HAP-1 (cell line): ENCODE results near the gene SRD5A2.
"Not testable (repeated sequence)": the region's sequence is repeated elsewhere in the genome, so short reads cannot be mapped to it uniquely, and the experiment has no call there.

Source experiments
- DNase-seq, 2 experiments: peaks; one replicate each; pipeline ENCODE4 v3.0.0-alpha.2; 2016 to 2020; ENCODE audit warnings: low spot score in 2 of 2
- H3K27me3 ChIP-seq: fragments of 250-450 bp; sonication (Bioruptor Pico); 2 replicates; pipeline ENCODE4 v1.5.1; 2020; ENCODE audit warnings: low read depth, mild to moderate bottlenecking, moderate library complexity
- H3K36me3 ChIP-seq: fragments of 250-450 bp; sonication (Bioruptor Pico); replicated peaks from 2 replicates; pipeline ENCODE4 v1.5.1; 2020; ENCODE audit warnings: mild to moderate bottlenecking
- H3K4me1 ChIP-seq: fragments of 250-450 bp; sonication (Bioruptor Pico); 2 replicates; pipeline ENCODE4 v1.5.1; 2020; ENCODE audit warnings: mild to moderate bottlenecking
- H3K4me3 ChIP-seq: fragments of 250-450 bp; sonication (Bioruptor Pico); 2 replicates; pipeline ENCODE4 v1.5.1; 2020; ENCODE audit warnings: mild to moderate bottlenecking, moderate library complexity
- H3K9me3 ChIP-seq: fragments of 250-450 bp; sonication (Bioruptor Pico); 2 replicates; pipeline ENCODE4 v1.5.1; 2020; ENCODE audit warnings: mild to moderate bottlenecking, moderate library complexity
- in situ Hi-C: fragments of 300-500 bp; cut with MboI; formaldehyde crosslinking; loops from 3 replicates; pipeline ENCODE4 v1.14.3; 2020; ENCODE audit warnings: low sequenced_read_pairs, inconsistent platforms, mixed read lengths

SRD5A2 gene

GRCh38 chr2:31524592-31524991, 56.1 kb downstream of the SRD5A2 start:
- in situ Hi-C loops = no loop called here
- Histone ChIP-seq H3K4me1 (no peaks in the 10 kb centered on the region), H3K36me3 (no peaks in the 10 kb centered on the region), H3K9me3 (no peaks in the 10 kb centered on the region), H3K4me3 (no peak overlapping the region), H3K27me3 (peaks cover 12% of the 10 kb centered on the region)
- DNase-seq = no peak

- Histone ChIP-seq H3K27me3 (peaks cover 12% of the 10 kb centered on the region), H3K36me3 (no peaks in the 10 kb centered on the region), H3K4me3 (no peak overlapping the region), H3K4me1 (no peaks in the 10 kb centered on the region), H3K9me3 (no peaks in the 10 kb centered on the region)
- in situ Hi-C loops = no loop called here
- DNase-seq = peak; percentile 32 to 75
Measured at GRCh38 chr2:31523871-31524492, 56.8 kb downstream of the SRD5A2 start.

DNA sequence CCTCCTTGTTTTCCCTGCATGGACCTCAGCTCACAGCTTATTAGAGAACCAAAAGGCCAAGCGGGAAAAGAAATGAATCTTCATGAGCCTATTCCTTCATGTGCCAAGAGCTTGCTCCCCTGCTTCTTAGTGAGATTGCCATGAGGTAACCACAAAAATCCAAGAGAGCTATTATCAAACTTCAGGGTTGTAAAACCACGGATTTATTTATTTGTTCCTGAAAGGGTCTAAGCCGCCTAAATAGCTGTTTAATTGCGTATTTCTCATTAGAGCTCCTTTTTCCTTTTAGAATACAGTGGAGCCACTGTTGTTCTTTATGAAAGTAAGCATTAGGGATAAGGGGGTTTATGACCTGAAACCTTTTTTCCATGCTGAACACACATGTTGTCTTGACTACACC, 58.0 kb downstream of the SRD5A2 start:
- in situ Hi-C loops = no loop called here
- no peaks in the 10 kb centered on the region for H3K4me1 ChIP-seq
- H3K9me3 ChIP-seq = no peaks in the 10 kb centered on the region
- H3K4me3 ChIP-seq = no peak overlapping the region
- H3K27me3 ChIP-seq = peaks cover 12% of the 10 kb centered on the region
- no peak for DNase-seq
- no peaks in the 10 kb centered on the region for H3K36me3 ChIP-seq

DNA sequence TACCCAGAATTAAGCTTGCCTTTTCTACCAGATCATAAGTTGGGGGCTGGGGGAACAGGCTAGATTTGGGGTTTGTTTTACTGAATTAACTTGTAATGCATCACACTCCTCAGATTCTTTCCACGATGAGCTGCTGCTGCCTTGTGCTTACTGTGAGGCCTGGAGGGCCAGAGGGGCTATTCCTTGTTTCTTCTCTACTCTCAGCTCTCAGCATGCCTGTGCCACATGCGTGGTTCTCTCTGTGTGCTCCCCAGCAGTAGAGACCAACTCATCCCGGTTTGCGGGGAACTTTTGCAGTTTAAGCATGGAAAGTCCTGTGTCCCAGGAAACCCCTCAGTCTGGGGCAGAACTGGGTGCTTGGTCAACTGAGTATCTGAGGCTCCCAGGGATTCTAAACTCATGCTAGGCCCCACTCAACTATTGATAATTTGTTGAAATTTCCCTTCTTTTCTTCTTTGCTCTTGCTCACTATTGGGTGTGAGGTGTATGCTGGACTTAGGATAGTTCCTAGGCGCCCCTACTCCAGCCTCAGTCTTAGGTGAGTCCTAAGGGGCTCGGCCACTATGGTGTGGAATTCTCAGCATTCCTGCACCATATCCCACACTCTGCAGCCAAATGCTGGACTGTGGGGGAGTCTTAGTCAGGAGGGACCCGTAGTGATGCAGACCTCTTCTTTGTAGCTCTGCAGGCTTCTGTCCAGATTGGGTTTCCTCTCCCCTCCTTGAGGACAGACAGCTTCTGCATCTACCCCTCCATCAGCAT, 63.1 kb downstream of the SRD5A2 start:
- no peaks in the 10 kb centered on the region for H3K4me1 ChIP-seq
- in situ Hi-C loops = no loop called here
- no peak for DNase-seq
- H3K27me3 ChIP-seq = peaks cover 2% of the 10 kb centered on the region; the same call in 1 of the 2 replicates
- H3K36me3 ChIP-seq = no peaks in the 10 kb centered on the region
- no peaks in the 10 kb centered on the region for H3K9me3 ChIP-seq
- H3K4me3 ChIP-seq = no peak overlapping the region

DNA sequence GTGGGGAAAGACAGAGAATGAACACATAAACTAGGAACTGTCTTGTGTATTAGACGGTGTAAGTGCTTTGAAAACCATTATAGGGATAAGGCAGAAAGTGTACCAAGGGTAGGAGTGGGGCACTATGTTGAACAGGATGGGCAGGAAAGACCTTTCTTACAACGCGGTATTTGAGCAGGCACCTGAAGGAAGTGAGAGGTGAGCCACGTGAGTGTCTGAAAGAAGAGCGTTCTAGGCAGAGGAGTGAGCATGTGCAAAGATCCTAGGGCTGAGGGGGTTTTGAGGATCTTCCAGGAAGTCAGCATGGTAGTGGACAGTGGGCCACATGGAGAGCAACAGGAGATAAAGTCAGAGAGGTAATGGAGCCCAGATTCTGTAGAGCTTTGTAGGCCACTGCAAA, 65.2 kb downstream of the SRD5A2 start:
- Histone ChIP-seq H3K36me3 (no peaks in the 10 kb centered on the region), H3K9me3 (no peaks in the 10 kb centered on the region), H3K4me3 (no peak overlapping the region), H3K4me1 (no peaks in the 10 kb centered on the region), H3K27me3 (no peaks in the 10 kb centered on the region)
- in situ Hi-C loops = no loop called here
- DNase-seq = no peak

DNA sequence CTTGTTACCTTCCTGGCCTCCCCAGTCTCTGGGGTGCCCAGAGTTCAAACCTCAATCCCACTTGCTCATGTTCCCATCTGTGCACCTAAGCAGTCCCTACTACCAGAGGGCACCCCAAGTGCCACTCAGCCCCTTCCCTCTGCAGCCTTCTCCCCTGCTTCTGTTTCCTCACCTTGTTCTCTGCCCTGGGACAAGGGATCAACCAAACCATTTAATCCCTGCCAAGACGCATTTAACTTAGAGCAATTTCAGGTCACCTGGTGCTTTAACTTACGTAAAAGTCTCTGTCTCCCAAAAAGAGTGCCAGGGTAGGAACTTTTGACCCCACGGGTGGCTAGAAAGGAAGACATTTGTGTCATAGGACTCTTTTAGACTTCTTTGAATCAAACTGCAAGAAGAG, 67.2 kb downstream of the SRD5A2 start:
- no peaks in the 10 kb centered on the region for H3K4me1 ChIP-seq
- no peaks in the 10 kb centered on the region for H3K27me3 ChIP-seq
- H3K9me3 ChIP-seq = no peaks in the 10 kb centered on the region
- H3K36me3 ChIP-seq = no peaks in the 10 kb centered on the region
- H3K4me3 ChIP-seq = no peak overlapping the region
- no peak for DNase-seq
- in situ Hi-C loops = no loop called here

GRCh38 chr2:31511376-31511775, 69.4 kb downstream of the SRD5A2 start:
- DNase-seq = no peak
- no peaks in the 10 kb centered on the region for H3K27me3 ChIP-seq
- no peaks in the 10 kb centered on the region for H3K36me3 ChIP-seq
- in situ Hi-C loops = no loop called here
- no peaks in the 10 kb centered on the region for H3K4me1 ChIP-seq
- no peak overlapping the region for H3K4me3 ChIP-seq
- H3K9me3 ChIP-seq = no peaks in the 10 kb centered on the region

DNA sequence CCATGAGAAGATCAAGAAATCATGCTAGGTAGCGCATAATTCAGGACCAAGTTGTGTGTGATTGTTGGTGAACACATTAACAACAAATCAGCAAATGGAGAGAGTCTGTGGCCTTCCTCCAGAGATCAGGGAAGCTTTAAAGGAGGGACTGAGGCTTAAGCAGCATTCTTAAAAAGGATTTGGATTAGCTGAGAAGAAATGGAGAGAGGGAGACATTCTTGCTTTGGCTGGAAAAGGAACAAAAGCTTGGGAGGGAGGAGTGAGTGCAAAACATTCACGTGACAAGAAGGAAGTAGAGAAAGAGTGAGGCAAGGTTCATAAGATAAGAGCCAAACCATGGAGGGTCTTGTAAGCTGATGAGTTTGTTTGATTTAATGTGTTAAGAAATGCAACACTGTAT, 75.6 kb downstream of the SRD5A2 start:
- in situ Hi-C loops = no loop called here

DNA sequence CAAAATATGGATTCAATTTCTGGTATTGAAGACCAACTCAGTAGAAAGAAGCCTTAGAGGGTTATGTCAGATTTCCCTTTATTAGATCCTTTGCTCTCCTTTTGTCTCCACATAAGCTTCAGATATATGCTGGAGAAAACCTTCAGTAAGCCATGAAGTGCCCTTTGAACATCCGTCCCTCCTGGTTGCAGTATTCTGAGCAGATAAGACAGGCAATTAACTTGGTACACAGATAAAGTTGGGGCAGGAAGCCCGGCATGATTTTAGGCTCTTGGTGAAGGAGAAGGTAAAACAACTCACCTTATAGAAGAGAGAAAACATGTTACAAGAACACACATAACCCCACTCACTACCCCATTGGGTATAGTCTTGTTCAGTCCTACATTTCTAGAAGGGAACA, 76.4 kb downstream of the SRD5A2 start:
- Histone ChIP-seq H3K36me3 (no peaks in the 10 kb centered on the region), H3K4me1 (no peaks in the 10 kb centered on the region), H3K27me3 (no peaks in the 10 kb centered on the region), H3K4me3 (no peak overlapping the region), H3K9me3 (no peaks in the 10 kb centered on the region)
- in situ Hi-C loops = no loop called here
- no peak for DNase-seq

More for the DNA sequence above, 75.6 kb downstream of the SRD5A2 start:
- no peaks in the 10 kb centered on the region for H3K9me3 ChIP-seq
- no peaks in the 10 kb centered on the region for H3K27me3 ChIP-seq
- H3K36me3 ChIP-seq = no peaks in the 10 kb centered on the region
- H3K4me3 ChIP-seq = no peak overlapping the region
- H3K4me1 ChIP-seq = no peaks in the 10 kb centered on the region
- DNase-seq = no peak

DNA sequence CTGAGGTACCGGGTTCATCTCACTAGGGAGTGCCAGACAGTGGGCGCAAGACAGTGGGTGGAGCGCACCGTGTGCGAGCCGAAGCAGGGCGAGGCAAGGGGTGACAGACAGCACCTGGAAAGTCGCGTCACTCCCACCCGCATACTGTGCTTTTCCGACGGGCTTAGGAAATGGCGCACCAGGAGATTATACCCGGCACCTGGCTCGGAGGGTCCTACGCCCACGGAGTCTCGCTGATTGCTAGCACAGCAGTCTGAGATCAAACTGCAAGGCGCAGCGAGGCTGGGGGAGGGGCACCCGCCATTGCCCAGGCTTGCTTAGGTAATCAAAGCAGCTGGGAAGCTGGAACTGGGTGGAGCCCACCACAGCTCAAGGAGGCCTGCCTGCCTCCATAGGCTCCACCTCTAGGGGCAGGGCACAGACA, 84.3 kb downstream of the SRD5A2 start:
- H3K36me3 ChIP-seq, H3K4me3 ChIP-seq, DNase-seq, H3K27me3 ChIP-seq, in situ Hi-C loops, H3K4me1 ChIP-seq, H3K9me3 ChIP-seq: not testable (repeated sequence)

DNA sequence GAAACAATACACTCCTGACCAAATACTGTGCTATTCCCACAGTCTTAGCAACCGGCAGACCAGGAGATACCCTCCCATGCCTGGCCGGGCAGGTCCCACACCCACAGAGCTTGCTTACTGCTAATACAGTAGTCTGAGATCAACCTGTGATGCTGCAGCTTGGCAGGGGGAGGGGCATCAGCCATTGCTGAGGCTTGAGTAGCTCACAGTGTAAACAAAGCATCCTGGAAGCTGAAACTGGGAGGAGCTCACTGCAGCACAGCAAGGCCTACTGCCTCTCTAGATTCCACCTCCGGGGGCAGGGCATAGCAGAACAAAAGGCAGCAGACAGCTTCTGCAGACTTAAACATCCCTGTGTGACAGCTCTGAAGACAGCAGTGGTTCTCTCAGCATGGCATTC, 91.4 kb downstream of the SRD5A2 start:
- H3K9me3 ChIP-seq, DNase-seq, H3K4me3 ChIP-seq, H3K27me3 ChIP-seq, in situ Hi-C loops, H3K4me1 ChIP-seq, H3K36me3 ChIP-seq: not testable (repeated sequence)

GRCh38 chr2:31483246-31483645, 97.5 kb downstream of the SRD5A2 start:
- H3K4me1 ChIP-seq = no peaks in the 10 kb centered on the region
- no peak for DNase-seq
- no peaks in the 10 kb centered on the region for H3K36me3 ChIP-seq
- no peaks in the 10 kb centered on the region for H3K27me3 ChIP-seq
- in situ Hi-C loops = no loop called here
- no peaks in the 10 kb centered on the region for H3K9me3 ChIP-seq
- H3K4me3 ChIP-seq = no peak overlapping the region

GRCh38 chr2:31476511-31477180, 104.1 kb downstream of the SRD5A2 start:
- H3K36me3 ChIP-seq = no peaks in the 10 kb centered on the region
- H3K4me1 ChIP-seq = no peaks in the 10 kb centered on the region
- in situ Hi-C loops = no loop called here
- no peaks in the 10 kb centered on the region for H3K9me3 ChIP-seq
- no peak overlapping the region for H3K4me3 ChIP-seq
- DNase-seq = no peak
- no peaks in the 10 kb centered on the region for H3K27me3 ChIP-seq

GRCh38 chr2:31475692-31476091, 105.0 kb downstream of the SRD5A2 start:
- Histone ChIP-seq H3K36me3 (no peaks in the 10 kb centered on the region), H3K4me1 (no peaks in the 10 kb centered on the region), H3K9me3 (no peaks in the 10 kb centered on the region), H3K4me3 (no peak overlapping the region), H3K27me3 (no peaks in the 10 kb centered on the region)
- DNase-seq = no peak
- in situ Hi-C loops = no loop called here
